Measurements from ENCODE around the gene AFF2.
A peak's percentile ranks its signal among the peaks of the same experiment; 100 is the strongest.

The AFF2 gene

GRCh38 chrX:148794350-148794749, 293.9 kb downstream of the AFF2 start:
- H3K27me3 ChIP-seq (ENCODE audit: control insufficient read depth, insufficient read depth, low read length): no peaks in the 10 kb centered on the region
- H3K9ac ChIP-seq (ENCODE audit: low read depth, low read length): no peak overlapping the region
- H3K4me1 ChIP-seq (ENCODE audit: control insufficient read depth, insufficient read depth, low read length): no peaks in the 10 kb centered on the region
- no peaks in the 10 kb centered on the region for H3K9me3 ChIP-seq (ENCODE audit: control insufficient read depth, insufficient read depth, low read length)
- H3K36me3 ChIP-seq (ENCODE audit: control insufficient read depth, insufficient read depth, low read length): no peaks in the 10 kb centered on the region
- no peak overlapping the region for H3K4me3 ChIP-seq (ENCODE audit: low read depth, low read length)
- no peak overlapping the region for H3K27ac ChIP-seq (ENCODE audit: low read depth, low read length)

- peaks cover 26% of the 10 kb centered on the region for H3K4me1 ChIP-seq (ENCODE audit: control insufficient read depth, insufficient read depth, low read length)
- H3K27ac ChIP-seq (ENCODE audit: low read depth, low read length): no peak overlapping the region
- no peak overlapping the region for H3K9ac ChIP-seq (ENCODE audit: low read depth, low read length)
- no peak overlapping the region for H3K4me3 ChIP-seq (ENCODE audit: low read depth, low read length)
- H3K9me3 ChIP-seq (ENCODE audit: control insufficient read depth, insufficient read depth, low read length): no peaks in the 10 kb centered on the region
- no peaks in the 10 kb centered on the region for H3K36me3 ChIP-seq (ENCODE audit: control insufficient read depth, insufficient read depth, low read length)
- H3K27me3 ChIP-seq (ENCODE audit: control insufficient read depth, insufficient read depth, low read length): no peaks in the 10 kb centered on the region
Observed at GRCh38 chrX:148804579-148805355, 304.4 kb downstream of the AFF2 start.

GRCh38 chrX:148806145-148806870, 305.9 kb downstream of the AFF2 start:
- Histone ChIP-seq H3K9ac (ENCODE audit: low read depth, low read length) (no peak overlapping the region), H3K4me3 (ENCODE audit: low read depth, low read length) (peak overlapping the region; percentile 21; the same call in 1 of the 2 replicates)

GRCh38 chrX:148808833-148809232, 308.4 kb downstream of the AFF2 start:
- Histone ChIP-seq H3K4me3 (ENCODE audit: low read depth, low read length) (no peak overlapping the region), H3K27me3 (ENCODE audit: control insufficient read depth, insufficient read depth, low read length) (no peaks in the 10 kb centered on the region), H3K36me3 (ENCODE audit: control insufficient read depth, insufficient read depth, low read length) (no peaks in the 10 kb centered on the region), H3K4me1 (ENCODE audit: control insufficient read depth, insufficient read depth, low read length) (peaks cover 29% of the 10 kb centered on the region), H3K9me3 (ENCODE audit: control insufficient read depth, insufficient read depth, low read length) (no peaks in the 10 kb centered on the region), H3K9ac (ENCODE audit: low read depth, low read length) (no peak overlapping the region), H3K27ac (ENCODE audit: low read depth, low read length) (no peak overlapping the region)

More at GRCh38 chrX:148806145-148806870, 305.9 kb downstream of the AFF2 start:
- Histone ChIP-seq H3K4me1 (ENCODE audit: control insufficient read depth, insufficient read depth, low read length) (peaks cover 28% of the 10 kb centered on the region), H3K9me3 (ENCODE audit: control insufficient read depth, insufficient read depth, low read length) (no peaks in the 10 kb centered on the region), H3K27me3 (ENCODE audit: control insufficient read depth, insufficient read depth, low read length) (no peaks in the 10 kb centered on the region), H3K36me3 (ENCODE audit: control insufficient read depth, insufficient read depth, low read length) (no peaks in the 10 kb centered on the region), H3K27ac (ENCODE audit: low read depth, low read length) (no peak overlapping the region)

GRCh38 chrX:148811236-148811635, 310.8 kb downstream of the AFF2 start:
- H3K9me3 ChIP-seq (ENCODE audit: control insufficient read depth, insufficient read depth, low read length): no peaks in the 10 kb centered on the region
- H3K27ac ChIP-seq (ENCODE audit: low read depth, low read length): no peak overlapping the region
- peaks cover 22% of the 10 kb centered on the region for H3K4me1 ChIP-seq (ENCODE audit: control insufficient read depth, insufficient read depth, low read length)
- no peaks in the 10 kb centered on the region for H3K36me3 ChIP-seq (ENCODE audit: control insufficient read depth, insufficient read depth, low read length)
- H3K27me3 ChIP-seq (ENCODE audit: control insufficient read depth, insufficient read depth, low read length): no peaks in the 10 kb centered on the region
- no peak overlapping the region for H3K4me3 ChIP-seq (ENCODE audit: low read depth, low read length)
- no peak overlapping the region for H3K9ac ChIP-seq (ENCODE audit: low read depth, low read length)

- Histone ChIP-seq H3K36me3 (ENCODE audit: control insufficient read depth, insufficient read depth, low read length) (no peaks in the 10 kb centered on the region), H3K9ac (ENCODE audit: low read depth, low read length) (no peak overlapping the region), H3K27me3 (ENCODE audit: control insufficient read depth, insufficient read depth, low read length) (no peaks in the 10 kb centered on the region), H3K9me3 (ENCODE audit: control insufficient read depth, insufficient read depth, low read length) (no peaks in the 10 kb centered on the region), H3K4me1 (ENCODE audit: control insufficient read depth, insufficient read depth, low read length) (peaks cover 13% of the 10 kb centered on the region; the same call in 1 of the 2 replicates), H3K4me3 (ENCODE audit: low read depth, low read length) (no peak overlapping the region), H3K27ac (ENCODE audit: low read depth, low read length) (no peak overlapping the region)
Observed at GRCh38 chrX:148813422-148813821, 313.0 kb downstream of the AFF2 start.

GRCh38 chrX:148813967-148814366, 313.6 kb downstream of the AFF2 start:
- H3K36me3 ChIP-seq (ENCODE audit: control insufficient read depth, insufficient read depth, low read length): no peaks in the 10 kb centered on the region
- peaks cover 10% of the 10 kb centered on the region; the same call in 1 of the 2 replicates for H3K4me1 ChIP-seq (ENCODE audit: control insufficient read depth, insufficient read depth, low read length)
- H3K9ac ChIP-seq (ENCODE audit: low read depth, low read length): no peak overlapping the region
- no peaks in the 10 kb centered on the region for H3K9me3 ChIP-seq (ENCODE audit: control insufficient read depth, insufficient read depth, low read length)
- H3K27ac ChIP-seq (ENCODE audit: low read depth, low read length): no peak overlapping the region
- H3K4me3 ChIP-seq (ENCODE audit: low read depth, low read length): no peak overlapping the region
- H3K27me3 ChIP-seq (ENCODE audit: control insufficient read depth, insufficient read depth, low read length): no peaks in the 10 kb centered on the region

- H3K4me3 ChIP-seq (ENCODE audit: low read depth, low read length): no peak overlapping the region
- H3K36me3 ChIP-seq (ENCODE audit: control insufficient read depth, insufficient read depth, low read length): no peaks in the 10 kb centered on the region
- no peak overlapping the region for H3K27ac ChIP-seq (ENCODE audit: low read depth, low read length)
- no peaks in the 10 kb centered on the region for H3K27me3 ChIP-seq (ENCODE audit: control insufficient read depth, insufficient read depth, low read length)
- no peak overlapping the region for H3K9ac ChIP-seq (ENCODE audit: low read depth, low read length)
- H3K9me3 ChIP-seq (ENCODE audit: control insufficient read depth, insufficient read depth, low read length): no peaks in the 10 kb centered on the region
- H3K4me1 ChIP-seq (ENCODE audit: control insufficient read depth, insufficient read depth, low read length): 0 out of 2 replicates have a peak, but pooled peaks cover 3% of the 10 kb centered on the region
Observed at GRCh38 chrX:148815218-148815961, 315.0 kb downstream of the AFF2 start.

GRCh38 chrX:148823986-148824385, 323.6 kb downstream of the AFF2 start:
- Histone ChIP-seq H3K9me3 (ENCODE audit: control insufficient read depth, insufficient read depth, low read length) (no peaks in the 10 kb centered on the region), H3K4me3 (ENCODE audit: low read depth, low read length) (no peak overlapping the region), H3K36me3 (ENCODE audit: control insufficient read depth, insufficient read depth, low read length) (no peaks in the 10 kb centered on the region), H3K9ac (ENCODE audit: low read depth, low read length) (no peak overlapping the region), H3K27me3 (ENCODE audit: control insufficient read depth, insufficient read depth, low read length) (no peaks in the 10 kb centered on the region), H3K4me1 (ENCODE audit: control insufficient read depth, insufficient read depth, low read length) (no peaks in the 10 kb centered on the region), H3K27ac (ENCODE audit: low read depth, low read length) (no peak overlapping the region)

GRCh38 chrX:148825696-148826095, 325.3 kb downstream of the AFF2 start:
- H3K27ac ChIP-seq (ENCODE audit: low read depth, low read length): no peak overlapping the region
- no peaks in the 10 kb centered on the region for H3K4me1 ChIP-seq (ENCODE audit: control insufficient read depth, insufficient read depth, low read length)
- H3K36me3 ChIP-seq (ENCODE audit: control insufficient read depth, insufficient read depth, low read length): no peaks in the 10 kb centered on the region
- H3K27me3 ChIP-seq (ENCODE audit: control insufficient read depth, insufficient read depth, low read length): no peaks in the 10 kb centered on the region
- no peak overlapping the region for H3K4me3 ChIP-seq (ENCODE audit: low read depth, low read length)
- H3K9me3 ChIP-seq (ENCODE audit: control insufficient read depth, insufficient read depth, low read length): no peaks in the 10 kb centered on the region; the same call in 1 of the 2 replicates
- H3K9ac ChIP-seq (ENCODE audit: low read depth, low read length): no peak overlapping the region
